Smooth muscle cell (in vitro differentiated cells): Measurements from ENCODE around the gene KRT2. TPM values are rescaled to one million over a fixed set of nuclear protein-coding genes. Genes with fewer than 3 reads are reported as not detected.

ENCODE experiments used
- DNase-seq: peaks from one replicate; lab custom pipeline; 2025; ENCODE audit not compliant: unreplicated experiment; lab: John Stamatoyannopoulos, UW
- H2AFZ ChIP-seq: fragments of 200-600 bp; sonication (generic); 2 replicates; pipeline ENCODE4 v1.6.0; 2016; ENCODE audit warnings: antibody characterized with exemption, low read depth, mild to moderate bottlenecking
- H3F3A ChIP-seq: fragments of 200-600 bp; sonication (generic); 2 replicates; pipeline ENCODE4 v1.6.0; 2017; ENCODE audit warnings: antibody characterized with exemption, low read depth
- H3K27ac ChIP-seq: fragments of 200-600 bp; sonication (generic); 2 replicates; pipeline ENCODE4 v1.5.1; 2016; ENCODE audit warnings: low read depth, mild to moderate bottlenecking
- H3K27me3 ChIP-seq: fragments of 200-600 bp; sonication (generic); 2 replicates; pipeline ENCODE4 v1.6.1; 2016; ENCODE audit warnings: low read depth, mild to moderate bottlenecking
- H3K36me3 ChIP-seq: fragments of 200-600 bp; sonication (generic); 2 replicates; pipeline ENCODE4 v1.5.1; 2016; ENCODE audit warnings: low read depth
- H3K4me1 ChIP-seq: fragments of 200-600 bp; sonication (generic); 2 replicates; pipeline ENCODE4 v1.5.1; 2016; ENCODE audit warnings: low read depth
- H3K4me2 ChIP-seq: fragments of 200-600 bp; sonication (generic); 2 replicates; pipeline ENCODE4 v1.6.0; 2016; ENCODE audit warnings: mild to moderate bottlenecking
- H3K4me3 ChIP-seq: fragments of 200-600 bp; sonication (generic); 2 replicates; pipeline ENCODE4 v1.5.1; 2016; ENCODE audit warnings: mild to moderate bottlenecking
- H3K79me2 ChIP-seq: fragments of 200-600 bp; sonication (generic); 2 replicates; pipeline ENCODE4 v1.6.0; 2016; ENCODE audit warnings: low read depth, mild to moderate bottlenecking
- H3K9ac ChIP-seq: fragments of 200-600 bp; sonication (generic); 2 replicates; pipeline ENCODE4 v1.6.0; 2016; ENCODE audit warnings: low read depth
- H3K9me3 ChIP-seq: fragments of 200-600 bp; sonication (generic); replicated peaks from 2 replicates; pipeline ENCODE4 v1.5.1; 2016; ENCODE audit warnings: low read depth
- H4K20me1 ChIP-seq: fragments of 200-600 bp; sonication (generic); 2 replicates; pipeline ENCODE4 v1.6.0; 2016; ENCODE audit warnings: low read depth
- CTCF ChIP-seq: fragments of 200-600 bp; sonication (generic); IDR thresholded peaks from 2 replicates; pipeline ENCODE4 v1.5.1; 2017; ENCODE audit warnings: borderline replicate concordance, mild to moderate bottlenecking, antibody characterized with exemption; ENCODE audit not compliant: insufficient read depth, poor library complexity, severe bottlenecking
- WGBS: methylation state at CpG from one replicate; pipeline ENCODE4 v1.1.7; 2016; ENCODE audit warnings: low lambda C conversion rate; 5-methylcytosine and 5-hydroxymethylcytosine counted together
- polyA plus RNA-seq: library from polyadenylated mRNA; unstranded; fragments of >200 nt; fragmentation: Nextera tagmentation; extraction: Ambion mirVana; gene quantifications from 2 replicates; pipeline ENCODE4 v1.2.1, GENCODE V29; 2016
- total RNA-seq: library from RNA; depleted of rRNA; stranded (reverse); fragments of >200 nt; gene quantifications from 2 replicates; pipeline ENCODE4 v1.2.3, GENCODE V29; 2014

KRT2 gene
- total and polyA plus RNA-seq, 2 experiments from 2014 or later = not detected

- no peak overlapping the region for H3K9ac ChIP-seq
- TF ChIP-seq CTCF = no peak
- no peak overlapping the region for H3K27ac ChIP-seq
- H3K36me3 ChIP-seq = no peaks in the 10 kb centered on the region
- no peaks in the 10 kb centered on the region for H3F3A ChIP-seq
- H3K4me3 ChIP-seq = no peak overlapping the region
- 85% methylated on average over 6 of the region's 6 CpGs for WGBS
- H3K27me3 ChIP-seq = peaks cover 85% of the 10 kb centered on the region
- no peak overlapping the region for H2AFZ ChIP-seq
- DNase-seq = no peak
- H3K4me2 ChIP-seq = no peak overlapping the region
- no peaks in the 10 kb centered on the region for H3K79me2 ChIP-seq
- no peaks in the 10 kb centered on the region for H3K9me3 ChIP-seq
- H4K20me1 ChIP-seq = no peaks in the 10 kb centered on the region
- H3K4me1 ChIP-seq = no peaks in the 10 kb centered on the region
These were observed 42.1 kb upstream of the KRT2 start for GRCh38 chr12:52694151-52694550.

GRCh38 chr12:52693261-52693660 lies 41.2 kb upstream of the KRT2 start:
- Histone ChIP-seq H3K4me1 (no peaks in the 10 kb centered on the region), H3F3A (no peaks in the 10 kb centered on the region), H3K9me3 (no peaks in the 10 kb centered on the region), H3K4me2 (no peak overlapping the region), H3K36me3 (no peaks in the 10 kb centered on the region), H2AFZ (no peak overlapping the region), H3K27ac (no peak overlapping the region), H3K79me2 (no peaks in the 10 kb centered on the region), H3K4me3 (no peak overlapping the region), H3K27me3 (peaks cover 89% of the 10 kb centered on the region), H4K20me1 (no peaks in the 10 kb centered on the region), H3K9ac (no peak overlapping the region)
- 59% methylated on average over 5 of the region's 5 CpGs for WGBS
- TF ChIP-seq CTCF = no peak
- no peak for DNase-seq

GRCh38 chr12:52692254-52692653 lies 40.2 kb upstream of the KRT2 start:
- Histone ChIP-seq H2AFZ (no peak overlapping the region), H3K79me2 (no peaks in the 10 kb centered on the region), H3K27ac (no peak overlapping the region), H3K4me1 (no peaks in the 10 kb centered on the region), H3K4me2 (no peak overlapping the region), H3F3A (no peaks in the 10 kb centered on the region), H3K36me3 (no peaks in the 10 kb centered on the region), H3K9ac (no peak overlapping the region), H4K20me1 (no peaks in the 10 kb centered on the region), H3K27me3 (peaks cover 88% of the 10 kb centered on the region), H3K9me3 (no peaks in the 10 kb centered on the region), H3K4me3 (no peak overlapping the region)
- WGBS = 41% methylated on average over 8 of the region's 8 CpGs
- DNase-seq = no peak
- TF ChIP-seq CTCF = no peak

- Histone ChIP-seq H4K20me1 (no peaks in the 10 kb centered on the region), H3K4me2 (no peak overlapping the region), H3K4me1 (no peaks in the 10 kb centered on the region), H3K36me3 (no peaks in the 10 kb centered on the region), H3K27ac (no peak overlapping the region), H3K79me2 (no peaks in the 10 kb centered on the region), H3F3A (no peaks in the 10 kb centered on the region), H3K9me3 (no peaks in the 10 kb centered on the region), H3K9ac (no peak overlapping the region), H3K4me3 (no peak overlapping the region), H3K27me3 (peaks cover 89% of the 10 kb centered on the region), H2AFZ (no peak overlapping the region)
- no peak for TF ChIP-seq CTCF
- 58% methylated on average over 2 of the region's 2 CpGs for WGBS
- DNase-seq = no peak
These were observed 39.8 kb upstream of the KRT2 start for GRCh38 chr12:52691841-52692150.
